ENCODE data around the gene DOP1B.
"Not testable (repeated sequence)": the region's sequence is repeated elsewhere in the genome, so short reads cannot be mapped to it uniquely, and the experiment has no call there.

The DOP1B gene

DNA sequence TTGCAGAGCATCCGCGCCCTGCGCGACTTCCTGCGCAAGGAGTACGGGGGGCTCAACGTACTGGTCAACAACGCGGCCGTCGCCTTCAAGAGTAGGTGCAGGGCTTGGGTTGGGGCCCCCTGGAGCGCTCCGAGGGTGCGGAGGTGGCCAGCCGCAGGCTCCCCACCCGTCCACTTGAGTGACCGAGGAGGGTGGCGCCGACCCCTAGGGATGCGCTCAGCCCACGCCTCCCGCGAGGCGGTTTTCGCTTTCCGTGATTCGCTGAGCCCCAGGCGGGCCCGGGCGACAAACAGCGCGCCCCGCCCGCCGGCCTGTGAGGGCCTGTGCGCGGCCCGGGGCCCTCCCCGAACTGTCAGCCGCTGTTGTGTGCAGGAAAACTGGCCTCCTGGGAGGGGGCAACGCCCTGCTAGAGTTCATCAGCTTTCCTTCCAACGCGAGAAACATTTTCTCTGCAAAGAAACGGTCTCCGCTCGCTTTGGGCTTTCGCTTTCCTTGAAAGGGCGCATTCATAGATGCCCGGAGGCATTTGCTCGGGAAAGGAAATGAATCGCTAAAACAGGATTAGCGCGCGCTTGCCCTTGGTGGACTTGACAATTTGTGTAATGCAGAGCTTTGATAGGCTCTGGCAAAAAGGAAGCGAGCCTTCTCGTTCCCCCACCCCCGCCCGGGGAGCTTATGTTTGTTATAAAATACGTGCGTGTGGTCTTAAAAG, 21.1 kb upstream of the DOP1B start:
- peak; percentile 81 for DNase-seq

GRCh38 chr21:36139791-36140190, 16.8 kb upstream of the DOP1B start:
- not testable (repeated sequence) for DNase-seq

GRCh38 chr21:36141513-36141925, 15.1 kb upstream of the DOP1B start:
- peak; percentile 98 for DNase-seq

- DNase-seq = not testable (repeated sequence)
These were observed 12.4 kb upstream of the DOP1B start for GRCh38 chr21:36144233-36144632.

DNA sequence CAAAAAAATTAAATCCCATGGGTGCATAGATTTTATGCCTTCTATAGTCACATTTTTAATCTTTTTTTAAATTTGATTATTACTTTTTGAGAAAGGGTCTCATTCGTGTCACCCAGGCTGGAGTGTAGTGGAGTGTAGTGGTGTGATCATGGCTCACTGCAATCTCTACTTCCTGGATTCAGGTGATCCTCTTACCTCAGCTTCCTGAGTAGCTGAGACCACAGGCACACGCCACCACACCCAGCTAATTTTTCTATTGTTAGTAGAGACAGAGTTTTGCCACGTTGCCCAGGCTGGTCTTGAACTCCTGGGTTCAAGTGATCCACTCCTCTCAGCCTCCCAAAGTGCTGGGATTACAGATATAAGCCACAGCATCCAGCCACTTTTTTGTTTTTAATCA, 11.4 kb upstream of the DOP1B start:
- no peak for DNase-seq

GRCh38 chr21:36147911-36148310, 8.7 kb upstream of the DOP1B start:
- no peak for DNase-seq

GRCh38 chr21:36148886-36149285, 7.7 kb upstream of the DOP1B start:
- DNase-seq = no peak

GRCh38 chr21:36149788-36150711, 6.6 kb upstream of the DOP1B start:
- peak; percentile 19 for DNase-seq

GRCh38 chr21:36155603-36156338, 853 bp upstream of the DOP1B start:
- DNase-seq = peak; percentile 33

DNA sequence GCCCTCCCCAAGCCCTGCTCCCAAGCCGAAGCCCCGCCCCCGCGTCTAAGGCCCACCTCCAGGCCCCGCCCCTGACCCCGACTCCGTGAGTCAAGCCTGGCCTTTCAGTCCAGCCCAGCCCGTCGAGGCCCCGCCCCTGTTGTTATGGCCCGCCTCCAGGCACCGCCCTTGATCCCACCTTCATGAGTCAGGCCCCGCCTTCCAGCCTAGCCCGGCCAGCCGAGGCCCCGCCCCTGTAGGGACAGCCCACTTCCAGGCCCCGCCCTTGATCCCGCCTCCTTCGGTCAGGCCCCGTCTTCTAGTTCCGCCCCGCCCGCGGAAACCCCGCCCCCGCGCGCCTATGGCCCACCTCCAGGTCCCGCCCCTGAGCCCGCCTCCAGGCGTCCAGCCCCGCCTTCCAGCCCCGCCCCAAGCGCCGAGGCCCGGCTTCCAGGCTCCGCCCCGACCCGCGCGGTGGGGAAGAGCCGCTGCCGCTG, 247 bp upstream of the DOP1B start:
- DNase-seq = peak; percentile 100

- no peak for DNase-seq
These were observed 2.8 kb downstream of the DOP1B start for GRCh38 chr21:36159356-36159921.

DNA sequence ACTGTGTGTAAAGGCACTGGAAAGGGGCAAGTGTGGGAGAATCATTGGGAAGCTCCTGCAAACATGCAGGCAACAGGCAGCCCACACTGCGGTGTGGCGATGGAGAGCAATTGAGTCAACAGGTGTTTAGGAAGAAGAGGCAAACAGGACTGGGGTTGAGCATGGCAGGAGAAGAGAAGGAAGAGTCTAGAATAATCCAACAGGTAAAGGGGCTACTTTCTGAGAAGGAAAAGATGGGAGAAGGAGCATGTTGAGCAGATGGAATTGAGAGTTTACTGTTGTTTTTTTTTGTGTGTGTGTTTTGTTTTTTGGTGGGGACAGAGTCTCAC, 4.2 kb downstream of the DOP1B start:
- no peak for DNase-seq

DNA sequence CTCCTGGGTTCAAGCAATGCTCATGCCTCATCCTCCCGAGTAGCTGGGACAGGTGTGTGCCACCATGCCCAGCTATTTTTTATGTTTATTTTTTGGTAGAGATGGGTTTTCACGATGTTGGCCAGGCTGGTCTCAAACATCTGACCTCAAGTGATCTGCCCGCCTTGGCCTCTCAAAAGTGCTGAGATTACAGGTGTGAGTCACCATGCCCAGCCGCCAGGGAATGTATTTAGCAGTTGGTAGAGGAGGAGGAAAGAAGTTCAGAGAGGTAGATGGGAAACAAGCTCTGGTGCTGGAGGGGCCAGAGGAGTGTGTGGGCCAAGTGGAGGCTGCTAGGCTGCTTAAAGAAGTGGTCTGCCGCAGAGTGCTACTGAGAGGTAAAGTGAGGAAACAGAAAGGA, 6.0 kb downstream of the DOP1B start:
- no peak for DNase-seq

- DNase-seq = no peak
These were observed 7.4 kb downstream of the DOP1B start for GRCh38 chr21:36163750-36164741.

- DNase-seq = no peak
These were observed 8.7 kb downstream of the DOP1B start for GRCh38 chr21:36165356-36165755.

DNA sequence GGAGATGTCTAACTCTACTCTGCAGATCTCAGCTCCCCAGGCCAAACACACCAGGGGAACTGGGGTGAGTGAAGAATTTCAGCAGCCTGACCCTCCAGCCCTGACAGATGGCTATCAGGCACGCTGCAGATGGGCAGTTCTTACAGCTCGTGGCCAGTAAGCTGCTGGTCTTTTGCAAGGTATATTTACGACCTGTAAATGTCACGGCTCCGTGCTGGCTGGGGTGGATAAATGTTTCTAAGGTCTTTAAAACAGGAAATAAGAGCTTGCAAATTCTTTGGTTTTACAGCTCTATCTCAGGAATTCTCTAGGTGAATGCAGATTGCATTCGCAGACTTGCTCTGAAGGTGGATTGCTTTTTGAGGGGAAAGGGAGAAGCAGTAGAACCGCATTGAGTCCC, 10.1 kb downstream of the DOP1B start:
- DNase-seq = peak; percentile 51

DNA sequence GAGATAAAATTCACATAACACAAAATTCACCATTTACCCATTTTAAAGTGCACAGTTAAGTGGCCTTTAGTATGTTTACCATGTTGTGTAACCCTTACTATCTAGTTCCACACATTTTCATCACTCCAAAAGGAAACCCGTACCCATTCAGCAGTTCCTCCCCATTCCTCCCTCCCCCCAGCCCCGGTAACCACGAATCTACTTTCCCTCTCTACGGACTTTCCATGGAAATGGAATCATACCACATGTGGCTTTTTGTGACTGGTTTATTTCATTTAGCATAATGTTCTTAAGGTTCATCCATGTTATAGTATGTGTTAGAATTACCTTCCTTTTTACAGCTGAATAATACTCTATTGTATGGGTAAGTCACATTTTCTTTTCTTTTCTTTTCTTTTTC, 10.9 kb downstream of the DOP1B start:
- DNase-seq = no peak

GRCh38 chr21:36169470-36170128, 13.0 kb downstream of the DOP1B start:
- DNase-seq = no peak

GRCh38 chr21:36170823-36171222, 14.2 kb downstream of the DOP1B start:
- no peak for DNase-seq

GRCh38 chr21:36171336-36171735, 14.7 kb downstream of the DOP1B start:
- DNase-seq = no peak

DNA sequence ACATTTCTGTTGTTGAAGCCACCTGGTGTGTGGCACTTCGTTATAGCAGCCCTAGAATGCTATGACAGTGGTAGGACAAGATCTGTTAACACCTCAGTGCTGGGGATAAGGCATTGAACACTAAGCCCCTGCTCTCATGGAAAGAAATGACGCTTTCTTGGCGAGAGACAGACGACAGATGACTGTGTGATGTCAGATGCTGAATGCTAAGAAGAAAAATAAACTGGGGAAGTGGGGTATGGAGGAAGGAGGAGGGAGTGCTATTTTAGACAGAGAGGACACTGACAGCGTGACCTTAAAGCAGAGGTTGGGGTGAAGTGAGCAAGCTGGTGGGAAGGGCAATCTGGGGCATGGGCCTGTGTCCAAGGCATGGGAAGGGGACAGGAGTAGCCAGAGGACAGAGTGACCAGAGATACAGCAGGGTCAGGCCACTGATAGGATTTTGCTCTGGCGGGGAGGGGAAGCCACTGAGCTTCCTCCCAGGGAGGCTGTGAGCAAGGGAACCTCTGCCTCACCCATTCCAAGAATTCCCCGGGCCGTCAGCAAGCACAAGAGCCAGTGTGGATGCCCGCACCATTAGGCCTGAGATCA, 15.2 kb downstream of the DOP1B start:
- peak; percentile 34 for DNase-seq

Measured in NCI-H82 (cell line).